ENCODE data around the gene RSKR. TPM values are rescaled to one million over a fixed set of nuclear protein-coding genes. Genes with fewer than 3 reads are reported as not detected.

The RSKR gene
- total RNA-seq, 1 experiment from 2014 or later = 25.8 TPM

DNA sequence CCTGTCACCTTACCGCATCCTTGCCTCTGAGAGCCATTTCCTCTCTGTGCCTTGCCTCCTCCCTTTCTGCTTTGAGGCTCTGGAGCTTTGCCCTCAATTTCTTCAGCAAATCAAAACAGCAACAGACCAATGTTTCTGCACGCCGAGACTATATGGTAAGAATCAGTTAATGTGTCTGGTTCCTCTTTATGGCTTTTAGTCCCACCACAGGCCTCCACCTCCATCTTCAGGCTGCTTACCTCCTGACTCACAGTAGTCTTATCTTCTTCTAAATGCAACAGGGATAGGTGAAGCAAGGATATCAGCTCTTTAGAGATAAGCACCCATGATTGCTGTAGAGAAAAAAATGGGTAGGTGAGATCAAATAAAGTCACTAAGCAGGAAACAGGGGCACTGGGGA, 28.1 kb downstream of the RSKR start:
- Histone ChIP-seq H3K56ac (ENCODE audit: insufficient read length, low read depth, low read length) (no peak overlapping the region), H2BK12ac (ENCODE audit: insufficient read length, low read depth, low read length) (no peak overlapping the region), H3K9me3 (ENCODE audit: control insufficient read depth, low read depth, low read length) (no peaks in the 10 kb centered on the region), H2AFZ (ENCODE audit: low read length) (no peak overlapping the region), H3T11ph (ENCODE audit: low read length) (no peak overlapping the region), H3K4me2 (ENCODE audit: insufficient read depth, insufficient read length, low read length) (no peak overlapping the region), H3K4ac (ENCODE audit: low read depth, low read length) (no peak overlapping the region), H3K14ac (ENCODE audit: insufficient read depth, low read length) (no peak overlapping the region), H3K79me1 (ENCODE audit: insufficient read depth, low read depth, low read length, poor library complexity, severe bottlenecking) (no peaks in the 10 kb centered on the region), H2BK15ac (ENCODE audit: low read depth, low read length) (no peak overlapping the region), H3K27me3 (ENCODE audit: insufficient read depth, low read length) (no peaks in the 10 kb centered on the region), H3K9ac (ENCODE audit: extremely low read depth, insufficient read length, low read length) (no peak overlapping the region), H3K27ac (ENCODE audit: insufficient read length, low read depth, low read length) (no peak overlapping the region), H3K4me1 (ENCODE audit: insufficient read depth, low read length) (no peaks in the 10 kb centered on the region), H3K79me2 (ENCODE audit: insufficient read depth, low read length) (no peaks in the 10 kb centered on the region), H4K91ac (ENCODE audit: insufficient read length, low read depth, low read length) (no peak overlapping the region), H3K23me2 (ENCODE audit: insufficient read length, low read depth, low read length, poor library complexity, severe bottlenecking) (no peaks in the 10 kb centered on the region), H3K23ac (ENCODE audit: insufficient read length, low read depth, low read length) (no peak overlapping the region), H4K20me1 (ENCODE audit: control insufficient read depth, insufficient read depth, insufficient read length) (no peaks in the 10 kb centered on the region), H4K5ac (ENCODE audit: insufficient read length, low read depth, low read length) (no peak overlapping the region), H2BK120ac (ENCODE audit: low read depth, low read length, poor library complexity, severe bottlenecking) (no peak overlapping the region), H2AK5ac (ENCODE audit: insufficient read length, low read length) (no peak overlapping the region), H3K18ac (ENCODE audit: insufficient read length, low read depth, low read length) (no peak overlapping the region), H4K8ac (replicated peaks; ENCODE audit: insufficient read length, low read depth, low read length) (no peak overlapping the region), H2BK20ac (ENCODE audit: low read depth, low read length, poor library complexity, severe bottlenecking) (no peak overlapping the region), H2BK5ac (ENCODE audit: insufficient read length, low read length) (no peak overlapping the region)
- no peak for TF ChIP-seq CTCF (conservative IDR thresholded peaks at IDR 0.05)
- DNase-seq = no peak
- no peak overlapping the region for H3K4me3 Mint-ChIP-seq
- WGBS (ENCODE audit: extremely low coverage, insufficient read length, low lambda C conversion rate) = no CpG with 5 or more reads among the region's 3 CpGs
- H3K27me3 Mint-ChIP-seq (ENCODE audit: low read depth) = no peaks in the 10 kb centered on the region
- peaks cover 19 to 26% (median 26%) of the 10 kb centered on the region in 3 experiments; a peak in 6 of 7 replicates for H3K36me3 Mint-ChIP-seq (ENCODE audit: insufficient read depth in 1 of 3, low read depth in 3 of 3)
- H3K4me1 Mint-ChIP-seq = no peaks in the 10 kb centered on the region
- no peaks in the 10 kb centered on the region; a peak in 1 of 5 replicates for H3K9me3 Mint-ChIP-seq
- no peak overlapping the region for H3K27ac Mint-ChIP-seq
